ENCODE measurements around the gene DMP1.

DMP1 gene, protein sequence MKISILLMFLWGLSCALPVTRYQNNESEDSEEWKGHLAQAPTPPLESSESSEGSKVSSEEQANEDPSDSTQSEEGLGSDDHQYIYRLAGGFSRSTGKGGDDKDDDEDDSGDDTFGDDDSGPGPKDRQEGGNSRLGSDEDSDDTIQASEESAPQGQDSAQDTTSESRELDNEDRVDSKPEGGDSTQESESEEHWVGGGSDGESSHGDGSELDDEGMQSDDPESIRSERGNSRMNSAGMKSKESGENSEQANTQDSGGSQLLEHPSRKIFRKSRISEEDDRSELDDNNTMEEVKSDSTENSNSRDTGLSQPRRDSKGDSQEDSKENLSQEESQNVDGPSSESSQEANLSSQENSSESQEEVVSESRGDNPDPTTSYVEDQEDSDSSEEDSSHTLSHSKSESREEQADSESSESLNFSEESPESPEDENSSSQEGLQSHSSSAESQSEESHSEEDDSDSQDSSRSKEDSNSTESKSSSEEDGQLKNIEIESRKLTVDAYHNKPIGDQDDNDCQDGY

DNA sequence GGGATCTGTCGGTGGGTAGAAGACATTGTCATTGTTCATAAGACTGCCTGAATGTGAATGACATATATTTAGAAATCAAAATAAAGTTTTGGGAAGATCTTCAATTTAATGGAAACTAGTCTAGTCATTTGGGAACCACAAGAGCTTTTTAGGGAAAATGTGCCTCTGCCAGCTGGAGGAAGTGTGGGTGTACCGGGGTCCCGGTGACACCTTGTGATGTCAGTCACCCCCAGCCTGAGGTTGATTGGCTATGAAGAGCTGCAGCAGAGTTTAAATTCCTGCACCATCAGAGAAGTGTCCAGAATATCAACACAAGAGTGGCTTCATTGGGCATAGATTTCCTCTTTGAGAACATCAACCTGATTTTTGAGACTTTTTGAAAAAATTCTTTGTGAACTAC, at the start of gene DMP1:
TSS of gene DMP1 (plus strand) at position 301 of the 400 bp plus-strand sequence. CDS start 6,213 bp downstream, outside the sequence.
- no peak for DNase-seq

DNA sequence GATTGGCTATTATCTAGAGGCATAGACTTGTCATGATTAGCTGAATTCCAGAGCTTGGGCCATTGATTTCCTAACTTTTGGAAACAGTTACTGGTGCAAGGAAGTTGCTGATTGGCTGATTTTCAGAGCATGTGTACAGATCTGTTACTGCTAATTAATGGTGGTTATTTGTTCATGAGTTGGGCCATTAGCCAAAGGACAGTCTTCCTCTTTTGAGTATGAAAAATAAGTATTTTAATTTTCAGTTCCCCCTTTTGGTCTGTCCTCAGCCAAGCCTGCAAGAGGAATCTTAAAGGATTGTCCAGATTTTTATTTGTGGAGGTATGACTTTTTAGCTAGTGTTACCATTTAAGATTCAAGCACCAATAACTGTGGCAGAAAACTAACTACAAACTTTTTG, 48.7 kb upstream of the DMP1 start:
- DNase-seq, result no peak

DNA sequence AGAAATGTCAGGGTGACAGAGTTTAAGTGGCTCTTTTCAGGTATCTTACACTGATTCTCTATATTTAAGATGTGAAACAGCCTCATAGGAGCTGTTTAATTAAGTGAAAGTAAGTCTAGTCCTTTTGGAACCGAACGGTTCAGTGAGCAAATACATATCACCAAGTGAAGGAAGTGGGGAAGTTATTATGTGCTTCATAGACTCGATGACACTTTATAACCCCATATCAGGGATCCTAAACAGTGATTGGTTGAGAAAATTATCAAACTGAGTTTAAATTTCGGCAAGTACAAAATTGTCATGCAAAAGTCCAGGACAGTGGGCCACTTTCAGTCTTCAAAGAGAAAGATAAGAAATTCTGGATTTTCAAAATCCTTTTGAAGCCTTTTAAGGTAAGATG, 41.9 kb upstream of the DMP1 start, which contains the start of gene DSPP:
TSS of gene DSPP (plus strand) at position 301 of the 400 bp plus-strand sequence. CDS start 2,380 bp downstream, outside the sequence.
- DNase-seq, result no peak

DNA sequence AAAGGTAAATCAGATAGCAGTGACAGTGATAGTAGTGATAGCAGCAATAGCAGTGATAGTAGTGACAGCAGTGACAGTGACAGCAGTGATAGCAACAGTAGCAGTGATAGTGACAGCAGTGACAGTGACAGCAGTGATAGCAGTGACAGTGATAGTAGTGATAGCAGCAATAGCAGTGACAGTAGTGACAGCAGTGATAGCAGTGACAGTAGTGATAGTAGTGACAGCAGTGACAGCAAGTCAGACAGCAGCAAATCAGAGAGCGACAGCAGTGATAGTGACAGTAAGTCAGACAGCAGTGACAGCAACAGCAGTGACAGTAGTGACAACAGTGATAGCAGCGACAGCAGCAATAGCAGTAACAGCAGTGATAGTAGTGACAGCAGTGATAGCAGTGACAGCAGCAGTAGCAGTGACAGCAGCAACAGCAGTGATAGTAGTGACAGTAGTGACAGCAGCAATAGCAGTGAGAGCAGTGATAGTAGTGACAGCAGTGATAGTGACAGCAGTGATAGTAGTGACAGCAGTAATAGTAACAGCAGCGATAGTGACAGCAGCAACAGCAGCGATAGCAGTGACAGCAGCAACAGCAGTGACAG, 35.7 kb upstream of the DMP1 start:
- no peak for DNase-seq

DNA sequence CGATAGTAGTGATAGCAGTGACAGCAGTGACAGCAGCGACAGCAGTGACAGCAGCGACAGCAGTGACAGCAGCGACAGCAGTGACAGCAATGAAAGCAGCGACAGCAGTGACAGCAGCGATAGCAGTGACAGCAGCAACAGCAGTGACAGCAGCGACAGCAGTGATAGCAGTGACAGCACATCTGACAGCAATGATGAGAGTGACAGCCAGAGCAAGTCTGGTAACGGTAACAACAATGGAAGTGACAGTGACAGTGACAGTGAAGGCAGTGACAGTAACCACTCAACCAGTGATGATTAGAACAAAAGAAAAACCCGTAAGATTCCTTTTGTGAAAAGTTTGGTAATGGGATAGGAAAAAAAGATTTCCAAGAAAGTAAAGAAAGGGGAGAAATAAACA, 33.8 kb upstream of the DMP1 start:
- no peak for DNase-seq

- no peak for DNase-seq
These were observed 30.0 kb upstream of the DMP1 start for GRCh38 chr4:87620086-87620485.

- no peak for DNase-seq
These were observed 29.6 kb upstream of the DMP1 start for GRCh38 chr4:87620491-87620890.

DNA sequence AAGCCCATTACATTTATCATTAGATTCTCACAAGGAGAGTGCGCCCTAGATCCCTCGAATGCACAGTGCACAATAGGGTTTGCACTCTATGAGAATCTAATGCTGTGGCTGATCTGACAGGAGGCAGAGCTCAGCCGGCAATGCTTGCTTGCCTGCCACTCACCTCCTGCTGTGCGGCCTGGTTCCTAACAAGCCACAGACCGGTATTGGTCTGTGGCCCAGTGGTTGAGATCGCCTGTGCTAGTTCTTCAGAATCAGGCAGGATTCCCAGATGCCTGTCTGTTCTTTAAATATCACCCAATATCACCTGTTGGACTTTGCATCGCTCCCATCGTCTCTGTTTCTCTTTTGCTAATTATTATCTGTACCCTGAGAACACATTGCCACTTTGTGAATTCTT, 27.8 kb upstream of the DMP1 start:
- DNase-seq, result no peak

DNA sequence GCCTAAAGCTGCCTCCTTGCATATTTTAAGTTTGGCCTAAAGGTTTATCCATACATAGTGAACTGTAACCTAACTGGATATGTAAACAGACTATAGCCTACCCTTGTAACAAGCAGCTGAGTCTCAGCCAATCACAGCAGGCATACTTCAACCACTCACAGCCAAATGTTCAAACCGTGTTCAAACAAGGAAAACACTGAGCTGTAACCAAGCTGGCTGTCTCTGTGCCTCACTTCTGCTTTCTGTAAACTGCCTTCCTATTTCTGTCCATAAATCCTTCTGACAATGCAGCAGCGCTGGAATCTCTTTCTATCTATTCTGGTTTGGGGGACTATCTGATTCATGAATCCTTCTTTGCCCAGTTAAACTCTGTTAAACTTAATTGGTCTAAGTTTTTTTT, 25.4 kb upstream of the DMP1 start:
- no peak for DNase-seq

DNA sequence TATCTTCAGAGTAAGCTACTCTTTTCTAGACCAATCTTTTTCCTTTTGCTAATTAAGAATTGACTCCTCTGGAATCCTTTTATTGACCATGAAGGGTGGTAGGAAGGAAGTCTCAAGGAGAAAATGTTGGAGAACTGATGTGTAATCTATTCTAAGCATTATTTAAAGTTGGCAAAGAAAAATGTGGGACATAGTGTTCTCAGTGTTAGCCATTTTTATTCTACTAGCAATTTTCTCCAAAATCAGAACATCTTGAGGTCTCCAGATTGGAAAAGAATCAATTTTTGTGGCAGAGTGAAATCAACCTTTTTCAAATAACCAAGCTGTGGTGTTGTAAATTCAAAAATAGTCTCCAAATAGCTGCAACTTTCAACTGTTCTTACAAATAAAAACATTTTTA, 18.4 kb upstream of the DMP1 start:
- no peak for DNase-seq

DNA sequence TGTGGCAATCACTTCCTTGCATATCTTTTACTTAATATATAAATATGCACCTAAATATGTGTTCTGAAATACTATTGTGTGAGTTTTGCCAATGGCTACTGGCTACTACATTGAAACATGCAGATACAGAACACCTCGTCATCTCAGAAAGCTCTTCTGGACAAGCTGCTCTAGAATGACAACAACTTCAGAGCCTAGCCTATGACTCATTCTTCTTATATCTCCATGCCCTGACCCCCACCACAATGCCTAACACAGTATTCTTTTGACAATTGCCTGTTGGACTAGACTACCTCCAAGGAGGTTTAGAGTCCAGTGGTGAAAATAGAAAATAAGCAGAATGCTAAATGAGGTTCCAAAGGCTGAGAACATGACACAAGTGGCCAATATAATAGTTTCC, 17.6 kb upstream of the DMP1 start:
- no peak for DNase-seq

DNA sequence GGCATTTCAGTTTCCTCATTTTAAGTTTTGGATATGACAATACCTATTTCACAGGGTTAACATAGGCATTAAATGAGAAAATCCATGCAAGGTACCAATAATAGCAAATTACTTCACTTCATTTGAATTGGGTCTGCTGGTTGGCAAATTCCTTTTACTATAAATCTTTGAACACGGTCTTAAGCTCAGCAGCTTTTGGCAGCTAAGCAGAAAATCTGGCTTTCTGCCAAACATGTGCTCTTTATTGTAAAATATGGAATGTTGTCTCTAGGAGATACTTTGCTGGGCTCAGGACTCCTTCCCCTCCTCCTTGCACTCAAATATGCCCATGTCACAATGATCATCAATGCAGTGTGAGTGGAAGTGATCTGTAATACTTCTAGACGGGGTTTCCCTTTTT, 16.8 kb upstream of the DMP1 start:
- DNase-seq, result no peak

GRCh38 chr4:87644286-87644685, 5.8 kb upstream of the DMP1 start:
- DNase-seq, result no peak

DNA sequence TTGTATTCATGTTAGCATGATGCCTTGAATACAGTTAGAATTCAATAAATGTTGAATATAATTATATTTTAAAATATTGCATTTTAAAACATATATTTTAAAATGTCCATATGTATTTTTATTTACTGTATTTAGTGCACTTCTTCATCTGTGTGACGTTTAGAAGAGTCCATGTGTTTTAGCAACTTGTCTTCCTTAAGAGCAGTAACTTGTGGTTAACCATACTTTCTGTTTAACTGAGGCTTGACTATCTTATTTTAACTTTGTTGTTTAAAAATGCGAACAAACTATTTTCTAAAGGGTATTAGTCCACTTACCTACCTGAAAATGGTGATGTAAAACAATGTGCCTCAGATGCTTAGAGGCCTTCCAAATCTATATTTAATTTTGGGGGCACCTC, 858 bp downstream of the DMP1 start:
- no peak for DNase-seq

- no peak for DNase-seq
These were observed 1.9 kb downstream of the DMP1 start for GRCh38 chr4:87651941-87652340.

DNA sequence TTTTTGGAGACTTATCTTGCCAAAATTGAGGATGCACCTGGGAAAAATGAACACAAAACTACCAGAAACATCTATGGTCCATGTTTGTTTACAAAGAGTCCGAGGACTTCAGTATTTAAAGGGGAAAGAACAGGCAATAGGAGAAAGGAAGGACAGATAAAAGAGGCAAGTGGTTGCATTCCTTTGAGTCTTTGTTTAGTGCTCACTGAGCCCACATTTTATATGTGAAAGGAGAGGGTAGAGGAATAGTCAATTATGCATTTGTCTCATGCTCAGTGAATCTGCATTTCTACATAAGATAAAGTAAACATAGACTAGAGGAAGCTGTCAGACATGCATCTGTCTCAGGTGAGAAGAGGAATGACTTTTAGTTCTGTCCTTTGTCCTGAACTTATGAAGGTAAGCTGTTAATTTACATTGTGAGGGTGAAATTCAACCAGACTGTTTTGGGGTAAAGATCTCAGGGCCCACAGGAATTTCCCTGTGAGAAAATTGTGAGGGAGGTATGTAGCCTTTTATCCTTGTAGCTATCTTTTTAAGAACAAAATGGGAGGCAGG, 4.5 kb downstream of the DMP1 start:
- DNase-seq, result no peak

GRCh38 chr4:87657525-87657924, 7.4 kb downstream of the DMP1 start:
- no peak for DNase-seq

GRCh38 chr4:87659247-87659931, 9.3 kb downstream of the DMP1 start:
- no peak for DNase-seq

DNA sequence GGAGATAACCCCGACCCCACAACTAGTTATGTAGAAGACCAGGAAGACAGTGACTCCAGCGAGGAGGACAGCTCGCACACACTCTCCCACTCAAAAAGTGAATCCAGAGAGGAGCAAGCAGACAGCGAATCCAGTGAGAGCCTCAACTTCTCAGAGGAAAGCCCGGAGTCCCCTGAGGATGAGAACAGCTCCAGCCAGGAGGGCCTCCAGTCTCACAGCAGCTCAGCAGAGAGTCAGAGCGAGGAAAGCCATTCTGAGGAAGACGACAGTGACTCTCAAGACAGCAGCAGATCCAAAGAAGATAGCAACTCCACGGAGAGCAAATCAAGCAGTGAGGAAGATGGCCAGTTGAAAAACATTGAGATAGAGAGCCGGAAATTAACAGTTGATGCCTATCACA, 12.8 kb downstream of the DMP1 start:
- DNase-seq, result no peak

- no peak for DNase-seq
These were observed 19.3 kb downstream of the DMP1 start for GRCh38 chr4:87669373-87669772.

DNA sequence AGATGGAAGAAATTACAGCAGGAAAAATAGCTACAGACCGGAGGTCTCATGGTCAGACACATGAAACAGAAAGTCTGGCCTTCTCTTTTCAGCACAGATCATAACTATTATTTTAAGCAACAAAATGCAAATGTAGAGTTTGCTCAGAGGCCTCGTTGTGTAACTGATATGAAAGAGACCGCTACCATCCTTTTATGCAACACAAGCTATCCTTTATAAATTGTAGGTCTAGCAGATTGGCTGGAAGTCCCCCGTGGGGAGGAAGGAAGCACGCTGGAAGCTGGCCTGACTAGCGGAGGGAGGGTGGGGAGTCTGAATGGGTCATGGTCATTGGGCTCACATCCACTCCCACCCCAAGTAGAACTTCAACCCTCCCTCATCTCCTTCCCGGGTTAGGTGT, 27.7 kb downstream of the DMP1 start:
- no peak for DNase-seq

DNA sequence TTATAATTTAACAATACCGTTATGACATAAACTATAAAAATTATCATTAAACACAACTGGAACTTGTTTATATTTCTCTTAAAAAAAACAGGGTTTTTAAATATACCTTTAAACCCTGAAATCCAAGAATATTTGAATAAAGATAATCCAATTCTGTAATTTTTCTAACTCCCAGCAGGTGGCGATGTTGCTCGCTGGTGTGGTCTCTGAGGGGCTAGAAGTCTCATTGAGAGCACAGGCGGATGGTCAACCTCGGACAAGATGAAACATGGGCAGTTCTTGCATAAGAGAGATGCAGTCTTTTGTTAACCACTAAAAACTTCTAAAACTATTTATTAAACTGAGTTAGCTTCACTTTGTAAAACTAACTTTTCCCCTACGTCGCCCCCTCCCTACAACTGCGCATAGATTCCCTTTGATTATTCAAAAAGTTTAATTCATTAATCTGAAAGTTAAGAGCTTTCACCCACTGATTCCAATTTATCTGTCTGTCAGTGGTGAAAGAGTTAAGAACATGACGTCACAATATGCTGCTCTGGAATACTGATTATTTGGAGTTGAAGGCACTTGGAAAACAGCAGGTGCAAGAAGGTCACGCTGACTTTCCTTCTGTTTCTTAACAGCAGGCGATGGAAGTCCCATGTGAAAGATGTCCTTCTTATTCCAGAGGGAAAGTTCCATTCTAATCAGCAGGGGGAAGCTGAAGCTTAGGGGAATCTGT, 29.5 kb downstream of the DMP1 start:
- no peak for DNase-seq

- DNase-seq, result no peak
These were observed 30.2 kb downstream of the DMP1 start for GRCh38 chr4:87680271-87680670.

All from DMS79 (cell line).